GM04504 (cell line): Measurements from ENCODE around the gene PTPRG.
A peak's percentile ranks its signal among the peaks of the same experiment; 100 is the strongest.

Source experiments
- DNase-seq: peaks from one replicate; pipeline ENCODE4 v3.0.0-alpha.2; 2012; ENCODE audit warnings: low read depth

Gene PTPRG

DNA sequence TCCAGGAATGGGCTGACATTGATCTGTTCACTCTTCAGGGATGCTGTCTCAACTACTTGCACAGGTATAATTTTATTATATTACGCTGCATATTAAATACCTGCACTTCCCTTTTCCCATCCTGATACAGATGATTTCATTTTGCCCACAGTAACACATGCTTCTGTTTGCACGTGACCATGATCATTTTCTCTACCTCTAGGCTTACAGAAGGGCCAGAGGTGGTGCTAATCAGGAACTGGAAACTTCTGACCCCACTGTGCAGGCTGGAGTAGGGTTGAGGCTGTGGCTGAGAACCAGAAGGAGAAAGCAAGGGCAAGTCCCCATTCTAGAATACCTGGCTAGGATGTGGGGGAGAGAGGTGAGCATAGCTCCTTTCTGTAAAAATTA, 304.8 kb downstream of the PTPRG start:
- DNase-seq = no peak

GRCh38 chr3:61866961-61867461, 305.6 kb downstream of the PTPRG start:
- no peak for DNase-seq

- DNase-seq = no peak
Observed at GRCh38 chr3:61868499-61868898, 307.1 kb downstream of the PTPRG start.

- DNase-seq = no peak
Observed at GRCh38 chr3:61869371-61869770, 308.0 kb downstream of the PTPRG start.

DNA sequence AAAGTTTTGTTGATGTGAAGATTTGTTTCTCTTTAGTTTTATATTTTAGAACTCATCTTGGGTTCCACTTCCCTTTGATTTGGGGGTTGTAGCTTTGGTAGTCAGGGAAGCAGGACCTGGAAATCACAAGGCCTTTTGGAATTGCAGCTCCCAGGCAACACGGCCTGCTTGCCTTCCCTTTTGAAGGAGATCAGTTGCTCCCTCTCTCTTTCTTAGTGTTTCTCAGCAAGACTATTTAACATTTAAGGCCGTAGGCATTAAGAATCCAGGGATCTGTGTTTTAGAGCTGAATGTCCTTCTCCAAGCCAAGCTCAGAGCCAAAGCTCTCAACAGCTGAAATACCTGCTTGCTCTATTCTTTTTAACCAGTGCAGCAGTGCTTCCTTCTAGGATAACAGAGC, 310.3 kb downstream of the PTPRG start:
- DNase-seq = no peak

DNA sequence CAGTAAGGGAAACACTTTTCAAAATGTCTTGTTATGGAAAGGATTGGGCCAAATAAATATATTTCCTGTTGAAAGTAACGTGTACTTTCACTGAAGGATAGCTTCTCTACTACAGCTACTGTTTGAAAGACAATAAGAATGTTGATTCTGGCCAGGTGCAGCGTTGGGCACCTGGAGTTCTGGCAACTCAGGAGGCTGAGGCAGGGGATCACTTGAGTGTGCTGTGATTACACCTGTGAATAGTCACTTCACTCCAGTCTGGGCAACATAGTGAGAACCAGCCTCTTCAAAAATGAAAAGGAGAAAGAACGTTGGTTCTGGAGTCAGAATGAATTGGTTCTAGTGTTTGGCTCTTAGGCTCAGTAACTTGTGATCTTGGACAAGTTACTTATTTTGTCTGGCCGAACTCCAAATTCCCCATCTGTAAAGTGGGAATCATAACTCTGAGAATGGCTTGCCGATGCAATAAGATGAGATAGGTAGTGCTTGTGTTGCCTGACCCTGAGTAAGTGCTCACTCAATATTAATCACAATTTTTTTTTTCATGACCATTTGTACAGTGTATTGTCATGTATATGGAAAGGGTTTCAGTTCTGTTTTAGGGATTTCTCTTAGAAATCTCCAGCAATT, 310.8 kb downstream of the PTPRG start:
- no peak for DNase-seq

GRCh38 chr3:61875046-61875844, 313.9 kb downstream of the PTPRG start:
- DNase-seq = no peak

DNA sequence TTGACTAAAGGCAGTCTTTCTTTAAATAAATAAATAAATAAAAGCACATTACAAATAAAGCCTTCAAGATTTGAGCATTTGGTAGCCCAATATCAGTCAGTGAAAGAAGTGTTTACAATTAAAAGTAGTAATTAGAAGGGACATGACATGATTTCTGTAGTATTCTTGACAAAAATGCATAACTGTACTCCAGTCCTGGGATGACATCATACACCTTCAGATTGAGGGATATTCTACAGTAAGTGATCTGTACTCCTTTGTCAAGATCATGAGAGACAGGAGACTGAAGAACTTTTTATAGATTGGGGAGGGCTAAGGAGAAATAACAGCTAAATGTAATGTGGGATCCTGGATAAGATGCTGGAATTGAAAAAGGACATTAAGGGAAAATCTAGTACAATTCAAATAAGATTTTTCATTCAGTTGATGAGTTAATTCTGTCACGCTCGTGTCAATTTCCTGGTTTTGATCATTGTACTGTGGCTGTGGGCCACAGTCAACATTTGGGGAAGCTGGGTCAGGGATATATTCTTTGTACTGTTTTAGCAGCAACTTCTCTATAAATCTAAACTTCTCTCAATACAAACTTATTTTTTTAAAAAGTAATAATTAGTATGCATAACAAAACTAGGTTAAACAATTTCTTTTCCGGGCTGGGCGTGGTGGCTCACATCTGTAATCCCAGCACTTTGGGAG, 314.8 kb downstream of the PTPRG start:
- DNase-seq = no peak

GRCh38 chr3:61876797-61877196, 315.4 kb downstream of the PTPRG start:
- peak; percentile 48 for DNase-seq

GRCh38 chr3:61877359-61878138, 316.2 kb downstream of the PTPRG start:
- no peak for DNase-seq

- no peak for DNase-seq
Observed at GRCh38 chr3:61882253-61882652, 320.9 kb downstream of the PTPRG start.

GRCh38 chr3:61884794-61885193, 323.4 kb downstream of the PTPRG start:
- no peak for DNase-seq

DNA sequence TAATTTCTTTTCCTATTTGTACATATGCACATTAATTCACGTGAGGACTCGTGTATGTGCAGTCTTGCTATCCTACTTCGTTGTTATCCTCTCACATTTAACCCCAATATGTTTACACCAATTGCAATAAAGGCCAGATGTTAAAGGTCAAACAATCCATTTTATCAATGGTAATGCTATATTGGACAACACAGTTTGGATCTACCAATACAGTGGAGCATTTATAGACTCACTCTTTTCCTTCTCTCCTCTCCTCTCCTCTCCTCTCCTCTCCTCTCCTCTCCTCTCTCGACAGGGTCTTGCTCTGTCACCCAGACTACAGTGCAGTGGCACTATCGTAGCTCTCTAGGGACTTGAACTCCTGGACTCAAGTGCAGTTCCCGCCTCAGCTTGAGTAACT, 324.0 kb downstream of the PTPRG start:
- DNase-seq = no peak

- no peak for DNase-seq
Observed at GRCh38 chr3:61887206-61887605, 325.8 kb downstream of the PTPRG start.

GRCh38 chr3:61889259-61889658, 327.9 kb downstream of the PTPRG start:
- DNase-seq = no peak

GRCh38 chr3:61890167-61890566, 328.8 kb downstream of the PTPRG start:
- no peak for DNase-seq

DNA sequence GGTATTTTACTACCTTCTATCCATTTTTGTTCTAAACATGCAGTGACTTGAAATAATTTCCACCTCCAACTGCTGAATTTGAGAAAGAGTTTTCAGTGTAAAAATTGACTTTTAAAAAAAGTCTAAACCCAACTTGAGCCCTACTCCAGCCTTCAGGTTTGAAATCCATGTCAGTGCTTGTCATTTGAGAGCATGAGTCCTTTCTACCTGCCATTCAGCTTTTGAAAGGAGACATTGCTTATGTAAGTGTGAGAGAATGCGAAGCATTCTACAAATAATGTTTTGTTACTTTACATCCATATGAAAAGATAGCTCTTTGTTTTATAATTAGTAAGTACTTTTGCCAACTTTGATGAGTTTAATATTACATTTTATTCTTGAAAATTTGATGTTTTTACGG, 329.2 kb downstream of the PTPRG start:
- no peak for DNase-seq

- no peak for DNase-seq
Observed at GRCh38 chr3:61892891-61893290, 331.5 kb downstream of the PTPRG start.

DNA sequence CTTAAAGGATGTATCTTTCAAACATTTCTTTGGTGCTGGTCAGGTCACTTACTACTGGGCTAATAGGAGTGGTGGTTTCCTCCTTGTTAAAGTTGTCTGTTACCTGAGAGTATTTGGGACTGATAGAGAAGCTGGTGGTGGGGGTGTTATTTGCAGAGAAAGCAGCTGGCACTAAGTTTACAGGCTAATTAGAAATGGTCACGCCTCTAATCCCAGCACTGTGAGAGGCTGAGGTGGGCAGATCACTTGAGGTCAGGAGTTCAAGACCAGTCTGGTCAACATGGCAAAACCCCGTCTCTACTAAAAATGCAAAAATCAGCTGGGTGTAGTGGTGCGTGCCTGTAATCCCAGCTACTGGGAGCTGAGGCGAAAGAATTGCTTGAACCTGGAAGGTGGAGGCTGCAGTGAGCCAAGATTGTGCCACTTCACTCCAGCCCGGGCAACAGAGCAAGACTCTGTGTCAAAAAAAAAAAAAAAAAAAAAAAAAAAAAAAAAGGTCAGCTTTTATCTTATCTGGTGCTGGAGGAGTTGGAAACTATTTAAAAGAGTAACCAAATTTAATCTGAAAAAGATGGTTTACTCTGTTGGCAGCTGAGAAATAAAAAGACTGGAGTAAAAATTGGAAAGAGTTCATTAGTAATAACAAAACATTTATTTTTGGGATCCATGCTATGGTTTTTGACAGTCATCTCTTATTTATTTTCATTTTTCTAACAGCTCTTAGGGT, 332.6 kb downstream of the PTPRG start:
- DNase-seq = no peak

- DNase-seq = peak; percentile 74
Observed at GRCh38 chr3:61894988-61895935, 333.9 kb downstream of the PTPRG start.
